IMR-90 (cell line): ENCODE results near the gene DUS1L.

ENCODE experiments used
- RFX5 ChIP-seq: IDR thresholded peaks from 2 replicates; pipeline ENCODE4 v1.8.0; 2012; ENCODE audit warnings: low read depth, mild to moderate bottlenecking, low read length, moderate library complexity
- TF ChIP-seq, protein P1 (sequence below): fragments of 150-350 bp; IDR thresholded peaks from 2 replicates; pipeline ENCODE4 v1.6.1; 2017; ENCODE audit warnings: mild to moderate bottlenecking, antibody characterized with exemption, low read length, low read depth
- TF ChIP-seq, protein P2 (sequence below): conservative IDR thresholded peaks from 2 replicates; pipeline ENCODE4 v1.5.1; 2012; ENCODE audit warnings: mild to moderate bottlenecking, low read depth, low read length, improper control_type of control experiment

DNA sequence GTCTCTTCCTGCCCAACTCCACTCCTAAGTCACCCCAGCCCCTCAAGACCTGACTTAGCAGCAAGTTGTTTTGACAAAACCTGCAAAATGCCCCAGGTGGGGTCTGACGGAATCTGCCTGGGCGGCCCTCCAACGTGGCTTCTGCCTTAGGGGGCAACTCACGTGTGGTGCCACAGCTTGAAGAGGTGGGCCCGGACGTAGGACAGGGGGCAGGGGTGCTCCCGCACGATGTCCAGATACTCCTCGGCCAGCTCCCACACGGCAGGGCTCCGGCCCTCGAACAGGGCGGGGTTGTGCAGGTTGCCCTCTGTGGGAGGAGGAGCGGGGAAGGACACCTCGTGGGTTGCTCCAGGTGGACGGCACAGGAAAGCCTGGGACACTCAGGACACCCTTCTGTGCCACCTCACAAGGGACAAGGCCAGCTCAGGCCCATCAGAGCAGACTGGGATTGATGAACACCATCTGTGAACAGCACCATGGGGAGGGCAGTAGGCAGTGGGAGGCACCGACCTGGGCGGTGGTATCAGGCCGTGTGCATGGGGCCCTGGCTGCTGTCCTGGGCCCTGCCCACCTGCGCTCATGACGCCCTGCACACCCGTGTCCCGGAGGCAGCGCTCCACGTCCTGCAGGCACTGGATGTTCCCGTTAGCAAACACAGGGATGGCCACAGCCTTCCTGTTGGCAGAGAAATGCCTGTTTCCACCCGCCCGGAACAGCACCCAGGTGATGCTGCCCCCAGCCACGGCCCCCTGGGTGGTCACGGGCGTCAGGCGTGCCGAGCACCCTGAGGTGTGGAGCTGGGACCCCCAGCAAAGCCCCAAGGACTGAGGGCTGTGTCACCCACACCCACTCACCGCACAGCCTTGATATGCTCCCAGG is 4.3 kb downstream of the DUS1L start:
- TF ChIP-seq, protein P1, sequence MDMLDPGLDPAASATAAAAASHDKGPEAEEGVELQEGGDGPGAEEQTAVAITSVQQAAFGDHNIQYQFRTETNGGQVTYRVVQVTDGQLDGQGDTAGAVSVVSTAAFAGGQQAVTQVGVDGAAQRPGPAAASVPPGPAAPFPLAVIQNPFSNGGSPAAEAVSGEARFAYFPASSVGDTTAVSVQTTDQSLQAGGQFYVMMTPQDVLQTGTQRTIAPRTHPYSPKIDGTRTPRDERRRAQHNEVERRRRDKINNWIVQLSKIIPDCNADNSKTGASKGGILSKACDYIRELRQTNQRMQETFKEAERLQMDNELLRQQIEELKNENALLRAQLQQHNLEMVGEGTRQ, result no peak
- TF ChIP-seq RFX5, result no peak
- TF ChIP-seq, protein P2, sequence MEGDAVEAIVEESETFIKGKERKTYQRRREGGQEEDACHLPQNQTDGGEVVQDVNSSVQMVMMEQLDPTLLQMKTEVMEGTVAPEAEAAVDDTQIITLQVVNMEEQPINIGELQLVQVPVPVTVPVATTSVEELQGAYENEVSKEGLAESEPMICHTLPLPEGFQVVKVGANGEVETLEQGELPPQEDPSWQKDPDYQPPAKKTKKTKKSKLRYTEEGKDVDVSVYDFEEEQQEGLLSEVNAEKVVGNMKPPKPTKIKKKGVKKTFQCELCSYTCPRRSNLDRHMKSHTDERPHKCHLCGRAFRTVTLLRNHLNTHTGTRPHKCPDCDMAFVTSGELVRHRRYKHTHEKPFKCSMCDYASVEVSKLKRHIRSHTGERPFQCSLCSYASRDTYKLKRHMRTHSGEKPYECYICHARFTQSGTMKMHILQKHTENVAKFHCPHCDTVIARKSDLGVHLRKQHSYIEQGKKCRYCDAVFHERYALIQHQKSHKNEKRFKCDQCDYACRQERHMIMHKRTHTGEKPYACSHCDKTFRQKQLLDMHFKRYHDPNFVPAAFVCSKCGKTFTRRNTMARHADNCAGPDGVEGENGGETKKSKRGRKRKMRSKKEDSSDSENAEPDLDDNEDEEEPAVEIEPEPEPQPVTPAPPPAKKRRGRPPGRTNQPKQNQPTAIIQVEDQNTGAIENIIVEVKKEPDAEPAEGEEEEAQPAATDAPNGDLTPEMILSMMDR, result no peak
